Keratinocyte (primary cell): ENCODE results near the gene GUK1. TPM values are rescaled to one million over a fixed set of nuclear protein-coding genes. Genes with fewer than 3 reads are reported as not detected.

Experiments
- DNase-seq: peaks from one replicate; pipeline ENCODE4 v3.0.0-alpha.2; 2011; ENCODE audit warnings: low read depth, missing footprints, low spot score
- FAIRE-seq: peaks from 2 replicates; lab custom pipeline; 2011; peaks lifted over from hg19 to GRCh38; lab: Jason Lieb, UNC
- H2AFZ ChIP-seq: 2 replicates; pipeline ENCODE4 v1.6.0; 2012; ENCODE audit warnings: low read length, control low read depth, inconsistent platforms; ENCODE audit not compliant: control insufficient read depth
- H3K27ac ChIP-seq: 2 replicates; pipeline ENCODE4 v1.5.1; 2011; ENCODE audit warnings: low read length; ENCODE audit not compliant: control insufficient read depth, insufficient read depth
- H3K27me3 ChIP-seq: 3 replicates; pipeline ENCODE4 v1.6.0; 2011; ENCODE audit warnings: low read length; ENCODE audit not compliant: control insufficient read depth, insufficient read depth; ENCODE audit errors: extremely low read depth
- H3K36me3 ChIP-seq, 2 experiments: 2 replicates in 1 of 2; 3 replicates in 1 of 2; pipeline ENCODE4 v1.5.1; 2011; ENCODE audit warnings: low read length in 2 of 2, mild to moderate bottlenecking in 1 of 2; ENCODE audit not compliant: control insufficient read depth in 2 of 2, insufficient read depth in 2 of 2; ENCODE audit errors: extremely low read depth in 1 of 2
- H3K4me1 ChIP-seq: 3 replicates; pipeline ENCODE4 v1.5.1; 2011; ENCODE audit warnings: low read length; ENCODE audit not compliant: control insufficient read depth, insufficient read depth; ENCODE audit errors: extremely low read depth
- H3K4me2 ChIP-seq: 3 replicates; pipeline ENCODE4 v1.6.0; 2011; ENCODE audit warnings: low read depth, low read length; ENCODE audit not compliant: control insufficient read depth, insufficient read depth; ENCODE audit errors: extremely low read depth
- H3K4me3 ChIP-seq, 3 experiments: fragments of 200-600 bp in 1 of 3; sonication (generic) in 1 of 3; 2 replicates in 2 of 3; 3 replicates in 1 of 3; pipeline ENCODE4 v1.5.1; 2011 to 2016; ENCODE audit warnings: low read length in 3 of 3, mild to moderate bottlenecking in 3 of 3, control low read depth in 2 of 3, inconsistent platforms in 1 of 3, low read depth in 1 of 3, mixed read lengths in 1 of 3, mixed run types in 1 of 3, moderate library complexity in 1 of 3; ENCODE audit not compliant: control insufficient read depth in 2 of 3, insufficient read depth in 2 of 3; ENCODE audit errors: extremely low read depth in 1 of 3
- H3K79me2 ChIP-seq: 2 replicates; pipeline ENCODE4 v1.6.0; 2012; ENCODE audit warnings: low read length; ENCODE audit not compliant: control insufficient read depth, insufficient read depth
- H3K9ac ChIP-seq: 3 replicates; pipeline ENCODE4 v1.6.0; 2011; ENCODE audit warnings: low read length; ENCODE audit not compliant: control insufficient read depth, insufficient read depth; ENCODE audit errors: extremely low read depth
- H3K9me1 ChIP-seq: 3 replicates; pipeline ENCODE4 v1.6.0; 2011; ENCODE audit warnings: low read length; ENCODE audit not compliant: control insufficient read depth, insufficient read depth; ENCODE audit errors: extremely low read depth
- H3K9me3 ChIP-seq: 2 replicates; pipeline ENCODE4 v1.5.1; 2012; ENCODE audit warnings: low read depth, low read length; ENCODE audit not compliant: control insufficient read depth
- H4K20me1 ChIP-seq: 3 replicates; pipeline ENCODE4 v1.6.0; 2011; ENCODE audit warnings: low read length; ENCODE audit not compliant: control insufficient read depth, insufficient read depth; ENCODE audit errors: extremely low read depth
- CTCF ChIP-seq, 3 experiments: IDR thresholded peaks in 1 of 3; conservative IDR thresholded peaks in 1 of 3; optimal IDR thresholded peaks in 1 of 3; 2 replicates in 2 of 3; 3 replicates in 1 of 3; pipeline versions ENCODE3 to v1.5.1; 2011; ENCODE audit warnings: low read length in 3 of 3, mild to moderate bottlenecking in 3 of 3, moderate library complexity in 2 of 3, control low read depth in 1 of 3, inconsistent platforms in 1 of 3; ENCODE audit not compliant: insufficient read depth in 2 of 3; ENCODE audit errors: extremely low read depth in 1 of 3
- EZH2 ChIP-seq: IDR thresholded peaks from one replicate; pipeline ENCODE4 v1.6.1; 2012; ENCODE audit warnings: inconsistent platforms, mild to moderate bottlenecking, low read length, moderate library complexity
- dilution Hi-C: fragments of 300-500 bp; cut with MboI; formaldehyde crosslinking; loops from one replicate; pipeline ENCODE4 v1.7.0; 2020; ENCODE audit warnings: low sequenced_read_pairs; ENCODE audit not compliant: extremely low pct_ligation_motif_present
- polyA plus RNA-seq, 5 experiments: library from polyadenylated mRNA; depleted of rRNA in 3 of 5; stranded (reverse) in 3 of 5; stranded (forward) in 1 of 5; unstranded in 1 of 5; fragments of >200 nt; gene quantifications; 1 replicate in 1 of 5; 2 replicates in 3 of 5; 3 replicates in 1 of 5; pipeline versions ENCODE4 v1.2.1 to v1.2.3, GENCODE V29; 2011 to 2012; ENCODE audit warnings: missing spikeins in 2 of 5, low read depth in 1 of 5, low replicate concordance in 1 of 5

GUK1 gene
- polyA plus RNA-seq, 1 donor (not counting 4 experiments of a cell fraction or from before 2014, with no cell fraction given) = 450 TPM

DNA sequence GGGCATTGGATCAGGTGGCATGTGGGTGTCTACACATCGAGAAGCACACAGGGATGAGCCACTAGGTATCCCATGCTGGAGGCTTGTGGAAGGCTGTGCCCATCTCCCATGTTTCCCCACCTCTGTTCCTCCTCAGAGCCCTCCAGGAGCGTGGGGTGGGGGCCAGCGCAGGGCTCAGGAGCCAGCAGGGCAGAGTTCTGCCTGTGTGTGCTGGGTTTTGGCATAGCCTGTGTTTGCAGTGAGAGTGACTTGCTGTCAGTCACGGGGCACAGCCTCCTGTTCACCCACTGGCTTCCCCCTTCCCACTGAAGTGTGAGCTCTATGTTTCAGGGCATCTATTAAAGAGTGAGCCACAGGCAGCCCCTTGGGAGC lies 35.9 kb downstream of the GUK1 start:
- peaks cover 0 to 3% of the 10 kb centered on the region in 2 experiments for H3K36me3 ChIP-seq
- no peak overlapping the region for H3K9ac ChIP-seq

DNA sequence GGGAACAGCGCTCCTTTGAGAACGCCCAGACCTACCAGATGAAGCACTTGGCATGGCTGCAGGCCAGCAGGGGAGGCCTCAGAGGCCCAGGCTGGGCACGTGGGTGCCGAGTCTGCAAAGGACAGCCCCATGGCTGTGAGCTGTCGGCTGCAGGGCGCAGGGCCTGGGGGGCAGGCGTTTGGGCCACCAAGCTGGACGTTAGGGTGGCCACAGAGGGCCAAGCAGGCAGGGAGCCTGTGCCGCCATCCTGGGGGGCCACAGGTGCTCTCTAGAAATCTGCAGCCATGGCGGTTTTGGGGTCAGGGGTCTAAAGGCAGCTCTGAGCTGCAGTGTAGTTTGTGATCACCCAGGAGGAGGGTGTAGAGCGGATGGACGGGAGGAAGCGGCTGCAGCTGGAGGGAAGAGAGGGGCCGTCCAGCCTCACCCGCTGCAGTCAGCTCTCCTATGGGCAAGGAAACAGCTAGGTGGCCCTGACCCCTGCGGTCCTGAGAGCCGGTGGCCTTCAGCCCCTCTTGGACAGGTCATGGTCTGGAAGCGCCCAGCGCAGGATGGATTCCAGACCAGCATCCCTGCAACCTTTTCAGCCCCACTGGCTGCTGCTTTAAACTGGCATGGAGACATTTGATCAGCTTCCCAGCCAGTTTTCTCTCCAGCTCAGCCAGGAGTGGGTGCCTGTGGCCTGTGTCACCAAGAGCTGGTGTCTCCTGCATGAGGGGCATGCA lies 36.5 kb downstream of the GUK1 start:
- DNase-seq (no peak), FAIRE-seq (no peak)
- peaks cover 3% of the 10 kb centered on the region for H4K20me1 ChIP-seq
- dilution Hi-C loops = no loop called here
- H3K4me1 ChIP-seq = peaks cover 5% of the 10 kb centered on the region
- H3K36me3 ChIP-seq = peaks cover 0 to 3% of the 10 kb centered on the region in 2 experiments
- H3K9ac ChIP-seq = no peak overlapping the region
- H3K27me3 ChIP-seq = no peaks in the 10 kb centered on the region
- H3K79me2 ChIP-seq = peaks cover 8% of the 10 kb centered on the region
- H3K9me3 ChIP-seq = no peaks in the 10 kb centered on the region
- H3K4me2 ChIP-seq = no peak overlapping the region
- TF ChIP-seq EZH2 (no peak), CTCF (optimal IDR thresholded peaks at IDR 0.05 in 1 of 3, IDR thresholded peaks at IDR 0.05 in 1 of 3, conservative IDR thresholded peaks at IDR 0.05 in 1 of 3; ENCODE audit: extremely low read depth in 1 of 3, insufficient read depth in 2 of 3, low read length in 3 of 3) (no peak)
- no peak overlapping the region for H3K27ac ChIP-seq
- no peak overlapping the region for H3K4me3 ChIP-seq
- H3K9me1 ChIP-seq = no peaks in the 10 kb centered on the region
- H2AFZ ChIP-seq = no peak overlapping the region

More for the DNA sequence above, 35.9 kb downstream of the GUK1 start:
- TF ChIP-seq EZH2 (no peak), CTCF (optimal IDR thresholded peaks at IDR 0.05 in 1 of 3, IDR thresholded peaks at IDR 0.05 in 1 of 3, conservative IDR thresholded peaks at IDR 0.05 in 1 of 3; ENCODE audit: extremely low read depth in 1 of 3, insufficient read depth in 2 of 3, low read length in 3 of 3) (no peak)
- H3K4me3 ChIP-seq = peak overlapping the region in 1 of 3 experiments; percentile 60
- dilution Hi-C loops = no loop called here
- no peaks in the 10 kb centered on the region for H3K9me1 ChIP-seq
- FAIRE-seq = no peak
- H3K4me1 ChIP-seq = peaks cover 5% of the 10 kb centered on the region
- H4K20me1 ChIP-seq = peaks cover 3% of the 10 kb centered on the region
- H3K79me2 ChIP-seq = peaks cover 8% of the 10 kb centered on the region
- no peaks in the 10 kb centered on the region for H3K27me3 ChIP-seq
- H2AFZ ChIP-seq = no peak overlapping the region
- H3K9me3 ChIP-seq = no peaks in the 10 kb centered on the region
- H3K27ac ChIP-seq = no peak overlapping the region
- H3K4me2 ChIP-seq = no peak overlapping the region
- DNase-seq = no peak
